Activated CD4-positive, alpha-beta T cell treated with anti-CD3 and anti-CD28 coated beads, Interleukin-2, amount 50 U/mL, for 24 hours (primary cell): Measurements from ENCODE around the gene MTNR1B.

Experiments used
- DNase-seq, 2 donors: peaks; one replicate each; pipeline ENCODE4 v3.0.0-alpha.2; 2020; ENCODE audit warnings: low read depth in 1 of 2, low spot score in 1 of 2

The MTNR1B gene

GRCh38 chr11:92977401-92977800 lies 8.0 kb downstream of the MTNR1B start:
- DNase-seq = no peak

- no peak for DNase-seq
Measured at GRCh38 chr11:92978271-92979111, 9.0 kb downstream of the MTNR1B start.

- DNase-seq = no peak
Measured at GRCh38 chr11:92979176-92979575, 9.7 kb downstream of the MTNR1B start.

- no peak for DNase-seq
Measured at GRCh38 chr11:92980312-92980711, 10.9 kb downstream of the MTNR1B start.

- DNase-seq = no peak
Measured at GRCh38 chr11:92981508-92982043, 12.1 kb downstream of the MTNR1B start.

- DNase-seq = no peak
Measured at GRCh38 chr11:92986585-92986984, 17.1 kb downstream of the MTNR1B start.

GRCh38 chr11:92993004-92993403 lies 23.6 kb downstream of the MTNR1B start:
- no peak for DNase-seq

GRCh38 chr11:93000511-93001476 lies 31.3 kb downstream of the MTNR1B start:
- no peak for DNase-seq

- DNase-seq = no peak
Measured at GRCh38 chr11:93001806-93002205, 32.4 kb downstream of the MTNR1B start.

GRCh38 chr11:93002380-93002779 lies 32.9 kb downstream of the MTNR1B start:
- DNase-seq = no peak

- no peak for DNase-seq
Measured at GRCh38 chr11:93005239-93005638, 35.8 kb downstream of the MTNR1B start.

GRCh38 chr11:93013646-93014045 lies 44.2 kb downstream of the MTNR1B start:
- DNase-seq = no peak

GRCh38 chr11:93016595-93016994 lies 47.1 kb downstream of the MTNR1B start:
- DNase-seq = no peak

- no peak for DNase-seq
Measured at GRCh38 chr11:93017821-93018690, 48.6 kb downstream of the MTNR1B start.

- no peak for DNase-seq
Measured at GRCh38 chr11:93020248-93021046, 51.0 kb downstream of the MTNR1B start.

- no peak for DNase-seq
Measured at GRCh38 chr11:93024369-93024768, 54.9 kb downstream of the MTNR1B start.

- no peak for DNase-seq
Measured at GRCh38 chr11:93025558-93026255, 56.3 kb downstream of the MTNR1B start.

GRCh38 chr11:93028960-93029522 lies 59.6 kb downstream of the MTNR1B start:
- no peak for DNase-seq

GRCh38 chr11:93031386-93031785 lies 61.9 kb downstream of the MTNR1B start:
- DNase-seq = no peak
